Subcutaneous adipose tissue (tissue), 4 donors: Measurements from ENCODE around the gene ALPG. TPM values are rescaled to one million over a fixed set of nuclear protein-coding genes. Genes with fewer than 3 reads are reported as not detected.
"Not testable (repeated sequence)": the region's sequence is repeated elsewhere in the genome, so short reads cannot be mapped to it uniquely, and the experiment has no call there.

Experiments used
- total RNA-seq, 4 donors: library from RNA; depleted of rRNA; stranded (reverse); fragments of >200 nt; gene quantifications; one replicate each; pipeline ENCODE4 v1.1.0, GENCODE V29; 2016
- TF ChIP-seq, protein P1 (sequence below): fragments of 450-650 bp; IDR thresholded peaks from one replicate; pipeline ENCODE4 v1.5.1; 2016; ENCODE audit warnings: low read depth, mild to moderate bottlenecking, control low read depth, antibody characterized with exemption, moderate library complexity

The ALPG gene
- total RNA-seq, 4 donors from 2014 or later = not detected

GRCh38 chr2:232376260-232376659 is 30.4 kb upstream of the ALPG start:
- TF ChIP-seq, protein P1, sequence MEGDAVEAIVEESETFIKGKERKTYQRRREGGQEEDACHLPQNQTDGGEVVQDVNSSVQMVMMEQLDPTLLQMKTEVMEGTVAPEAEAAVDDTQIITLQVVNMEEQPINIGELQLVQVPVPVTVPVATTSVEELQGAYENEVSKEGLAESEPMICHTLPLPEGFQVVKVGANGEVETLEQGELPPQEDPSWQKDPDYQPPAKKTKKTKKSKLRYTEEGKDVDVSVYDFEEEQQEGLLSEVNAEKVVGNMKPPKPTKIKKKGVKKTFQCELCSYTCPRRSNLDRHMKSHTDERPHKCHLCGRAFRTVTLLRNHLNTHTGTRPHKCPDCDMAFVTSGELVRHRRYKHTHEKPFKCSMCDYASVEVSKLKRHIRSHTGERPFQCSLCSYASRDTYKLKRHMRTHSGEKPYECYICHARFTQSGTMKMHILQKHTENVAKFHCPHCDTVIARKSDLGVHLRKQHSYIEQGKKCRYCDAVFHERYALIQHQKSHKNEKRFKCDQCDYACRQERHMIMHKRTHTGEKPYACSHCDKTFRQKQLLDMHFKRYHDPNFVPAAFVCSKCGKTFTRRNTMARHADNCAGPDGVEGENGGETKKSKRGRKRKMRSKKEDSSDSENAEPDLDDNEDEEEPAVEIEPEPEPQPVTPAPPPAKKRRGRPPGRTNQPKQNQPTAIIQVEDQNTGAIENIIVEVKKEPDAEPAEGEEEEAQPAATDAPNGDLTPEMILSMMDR = no peak

DNA sequence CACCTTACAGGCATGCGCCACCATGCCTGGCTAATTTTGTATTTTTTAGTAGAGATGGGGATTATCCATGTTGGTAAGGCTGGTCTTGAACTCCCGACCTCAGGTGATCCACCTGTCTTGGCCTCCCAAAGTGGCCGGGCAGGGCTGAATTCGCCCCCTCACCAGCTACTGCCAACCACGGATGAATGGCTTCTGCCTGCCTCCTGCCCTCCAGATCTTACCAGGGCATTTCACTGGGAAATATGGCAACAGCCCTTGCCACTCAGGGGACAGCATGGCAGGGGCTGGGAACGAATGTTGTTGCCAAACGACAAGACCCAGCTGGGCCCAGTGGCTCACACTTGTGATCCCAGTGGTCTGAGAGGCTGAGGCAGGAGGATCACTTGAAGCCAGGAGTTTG is 29.9 kb upstream of the ALPG start:
- TF ChIP-seq, protein P1 = no peak

DNA sequence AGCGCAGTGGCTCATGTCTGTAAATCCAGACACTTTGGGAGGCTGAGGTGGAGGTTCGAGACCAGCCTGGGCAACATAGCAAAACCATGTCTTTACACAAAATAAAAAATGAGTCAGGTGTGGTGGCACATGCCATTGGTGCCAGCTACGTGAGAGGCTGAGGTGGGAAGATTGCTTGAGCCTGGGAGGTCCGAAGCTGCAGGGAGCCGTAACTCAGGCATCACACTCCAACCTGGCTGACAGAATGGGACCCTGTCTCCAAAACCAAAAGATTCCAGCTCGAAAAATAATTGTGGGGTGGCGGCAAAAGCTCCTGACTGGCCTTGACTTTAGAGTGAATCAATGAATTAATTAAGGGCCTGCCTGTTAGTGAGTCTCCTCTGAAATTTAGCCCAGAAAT is 29.3 kb upstream of the ALPG start:
- TF ChIP-seq, protein P1 = no peak

DNA sequence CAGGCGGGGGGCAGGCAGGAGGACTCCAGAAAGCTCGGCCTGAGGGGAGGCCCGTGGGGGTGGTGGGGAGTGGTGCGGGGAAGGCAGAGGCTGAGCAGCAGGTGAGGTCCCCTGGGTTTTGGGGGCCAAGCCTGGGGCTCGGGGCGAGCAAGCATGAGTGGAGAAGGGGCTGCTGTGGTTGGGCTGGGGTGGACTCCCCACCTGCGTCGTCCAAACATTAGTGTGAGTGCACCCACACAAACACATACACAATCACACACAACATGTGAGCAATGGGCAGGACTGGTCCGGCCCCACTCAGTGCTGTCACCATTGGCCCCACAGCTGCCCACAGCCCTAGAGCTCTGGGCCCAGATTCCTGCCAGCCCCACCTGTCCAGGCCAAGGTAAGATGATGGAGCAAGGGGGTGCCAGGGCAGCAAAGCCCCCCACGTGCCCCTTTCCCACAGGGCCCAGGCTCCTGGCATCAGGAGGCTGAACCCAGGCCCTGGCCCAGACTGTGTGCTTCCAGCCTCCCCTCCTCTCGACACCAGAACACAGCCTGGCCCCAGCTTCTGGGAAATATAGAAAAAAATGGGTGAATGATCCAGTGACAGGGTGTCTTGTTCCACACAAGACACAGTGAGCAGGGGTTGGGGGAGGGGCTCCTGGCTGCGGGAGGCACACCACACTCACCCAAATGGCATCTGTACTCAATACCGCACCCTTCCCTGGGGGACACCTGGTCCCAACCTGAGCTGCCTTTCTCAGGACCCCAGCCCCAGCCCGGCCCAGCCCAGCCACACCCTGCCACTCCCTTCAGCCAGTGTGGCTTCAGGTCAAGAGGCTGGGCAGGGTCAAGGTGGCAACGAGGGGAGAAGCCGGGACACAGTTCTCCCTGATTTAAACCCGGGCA is 28.6 kb upstream of the ALPG start:
- TF ChIP-seq, protein P1 = no peak

- TF ChIP-seq, protein P1 = not testable (repeated sequence)
Measured at GRCh38 chr2:232378735-232379151, 27.9 kb upstream of the ALPG start, which contains the start of gene ALPP. Gene ALPP, plus strand, starts transcription at chr2:232378751. Its CDS starts 52 bp downstream, at chr2:232378803.

GRCh38 chr2:232382331-232383225 is 24.1 kb upstream of the ALPG start:
- TF ChIP-seq, protein P1 = no peak

DNA sequence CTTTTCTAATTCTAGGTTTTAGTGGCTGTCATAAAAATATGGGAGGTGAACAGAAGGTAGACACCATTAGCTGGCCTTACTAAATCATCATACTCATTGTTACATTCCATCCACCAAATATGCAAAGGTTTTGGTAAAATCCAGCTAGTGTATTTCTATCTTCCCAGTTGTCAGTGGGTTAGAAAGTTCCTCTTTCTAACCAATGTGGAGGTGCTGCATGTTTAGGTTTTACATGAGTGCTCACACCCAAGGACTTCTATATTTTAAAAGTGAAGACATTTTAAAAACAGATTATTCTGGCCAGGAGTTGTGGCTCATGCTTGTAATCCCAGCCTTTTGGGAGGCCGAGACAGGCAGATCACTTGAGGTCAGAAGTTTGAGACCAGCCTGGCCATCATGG is 22.2 kb upstream of the ALPG start:
- TF ChIP-seq, protein P1 = no peak
